Prostate gland (tissue), 2 donors: ENCODE data around the gene TROAP.

Experiments used
- POLR2A ChIP-seq: fragments of 450-650 bp; IDR thresholded peaks from one replicate; pipeline ENCODE4 v1.6.1; 2016; ENCODE audit warnings: antibody characterized with exemption, mild to moderate bottlenecking
- TF ChIP-seq, protein P1 (sequence below), 4 experiments: fragments of 200-600 bp in 2 of 4; fragments of 450-650 bp in 2 of 4; sonication (generic) in 2 of 4; IDR thresholded peaks; 1 replicate in 3 of 4; 2 replicates in 1 of 4; pipeline ENCODE4 v1.5.1; 2016 to 2019; ENCODE audit warnings: antibody characterized with exemption in 4 of 4, mild to moderate bottlenecking in 2 of 4, moderate library complexity in 2 of 4

DNA sequence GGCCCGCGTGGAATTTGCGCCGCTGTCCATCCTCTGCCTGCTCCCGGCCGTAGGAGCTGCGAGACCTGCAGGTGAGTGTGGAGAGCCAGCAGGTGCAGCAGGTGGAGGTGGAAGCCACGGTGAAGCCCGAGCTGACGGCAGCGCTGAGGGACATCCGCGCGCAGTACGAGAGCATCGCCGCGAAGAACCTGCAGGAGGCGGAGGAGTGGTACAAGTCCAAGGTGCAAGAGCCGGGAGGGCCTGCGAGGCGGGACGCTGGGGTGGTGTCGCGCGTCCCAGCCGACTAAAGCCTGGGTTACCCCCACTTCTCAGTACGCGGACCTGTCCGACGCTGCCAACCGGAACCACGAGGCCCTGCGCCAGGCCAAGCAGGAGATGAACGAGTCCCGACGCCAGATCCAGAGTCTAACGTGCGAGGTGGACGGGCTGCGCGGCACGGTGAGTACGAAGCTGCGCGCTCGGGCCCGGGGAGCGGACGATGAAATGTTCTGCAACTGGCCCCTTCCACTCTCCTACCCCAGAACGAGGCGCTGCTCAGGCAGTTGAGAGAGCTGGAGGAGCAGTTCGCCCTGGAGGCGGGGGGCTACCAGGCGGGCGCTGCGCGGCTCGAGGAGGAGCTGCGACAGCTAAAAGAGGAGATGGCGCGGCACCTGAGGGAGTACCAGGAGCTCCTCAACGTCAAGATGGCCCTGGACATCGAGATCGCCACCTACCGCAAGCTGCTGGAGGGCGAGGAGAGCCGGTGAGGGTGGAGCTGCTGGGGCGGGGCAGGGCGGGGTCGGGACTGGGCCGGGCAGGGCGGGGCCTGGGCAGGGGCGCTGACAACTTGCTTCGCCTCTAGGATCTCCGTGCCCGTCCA is 26.0 kb upstream of the TROAP start:
- TF ChIP-seq, protein P1, sequence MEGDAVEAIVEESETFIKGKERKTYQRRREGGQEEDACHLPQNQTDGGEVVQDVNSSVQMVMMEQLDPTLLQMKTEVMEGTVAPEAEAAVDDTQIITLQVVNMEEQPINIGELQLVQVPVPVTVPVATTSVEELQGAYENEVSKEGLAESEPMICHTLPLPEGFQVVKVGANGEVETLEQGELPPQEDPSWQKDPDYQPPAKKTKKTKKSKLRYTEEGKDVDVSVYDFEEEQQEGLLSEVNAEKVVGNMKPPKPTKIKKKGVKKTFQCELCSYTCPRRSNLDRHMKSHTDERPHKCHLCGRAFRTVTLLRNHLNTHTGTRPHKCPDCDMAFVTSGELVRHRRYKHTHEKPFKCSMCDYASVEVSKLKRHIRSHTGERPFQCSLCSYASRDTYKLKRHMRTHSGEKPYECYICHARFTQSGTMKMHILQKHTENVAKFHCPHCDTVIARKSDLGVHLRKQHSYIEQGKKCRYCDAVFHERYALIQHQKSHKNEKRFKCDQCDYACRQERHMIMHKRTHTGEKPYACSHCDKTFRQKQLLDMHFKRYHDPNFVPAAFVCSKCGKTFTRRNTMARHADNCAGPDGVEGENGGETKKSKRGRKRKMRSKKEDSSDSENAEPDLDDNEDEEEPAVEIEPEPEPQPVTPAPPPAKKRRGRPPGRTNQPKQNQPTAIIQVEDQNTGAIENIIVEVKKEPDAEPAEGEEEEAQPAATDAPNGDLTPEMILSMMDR (IDR thresholded peaks at IDR 0.05), result peak in 1 of 4 experiments; percentile 2
- TF ChIP-seq POLR2A, result no peak
